HepG2 (cell line): ENCODE data around the gene ZMYM4. TPM values are rescaled to one million over a fixed set of nuclear protein-coding genes. Genes with fewer than 3 reads are reported as not detected.

Experiments used
- ATAC-seq: fragments of 200-7000 bp; cut with Tn5 transposase; 3 replicates; pipeline ENCODE4 v1.9.1; 2020; ENCODE audit warnings: mild to moderate bottlenecking, moderate library complexity
- BruUV-seq: library from RNA; stranded (reverse); fragments of 400-500 nt; replicated peaks from 2 replicates; lab custom pipeline; 2021; lab: Mats Ljungman, UMichigan
- CTCF ChIA-PET: fragments of 300-600 bp; formaldehyde crosslinking; extraction: SDS; loops from one replicate; lab custom pipeline; 2021; ENCODE audit warnings: low total read pairs, inconsistent platforms, low intra/inter-chr PET ratio; lab: Yijun Ruan, JAX
- POLR2A ChIA-PET: fragments of 350-600 bp; sonication (Branson Sonifier 250); formaldehyde crosslinking; loops from one replicate; lab custom pipeline; 2020; ENCODE audit warnings: antibody characterized with exemption, inconsistent platforms; lab: Yijun Ruan, JAX
- DNase-seq: peaks from one replicate; pipeline ENCODE4 v3.0.0-alpha.2; 2015; ENCODE audit warnings: low spot score
- FAIRE-seq: peaks from 3 replicates; lab custom pipeline; 2011; peaks lifted over from hg19 to GRCh38; lab: Jason Lieb, UNC
- H2AFZ ChIP-seq: one replicate; pipeline ENCODE4 v1.6.1; 2011; ENCODE audit warnings: low read length, inconsistent platforms
- H3K27ac ChIP-seq: fragments of 300-600 bp; 3 replicates; pipeline ENCODE4 v1.8.0; 2011; ENCODE audit warnings: mixed run types, mild to moderate bottlenecking, mixed read lengths, low read length, inconsistent platforms; ENCODE audit not compliant: insufficient read depth; ENCODE audit errors: extremely low read length
- H3K27me3 ChIP-seq, 2 experiments: fragments of 200-600 bp in 1 of 2; 2 replicates in 1 of 2; 3 replicates in 1 of 2; pipeline versions ENCODE4 v1.6.0 to v1.8.0; 2011; ENCODE audit warnings: low read length in 2 of 2, mild to moderate bottlenecking in 2 of 2, moderate library complexity in 2 of 2, inconsistent platforms in 1 of 2; ENCODE audit not compliant: insufficient read depth in 2 of 2, control insufficient read depth in 1 of 2
- H3K36me3 ChIP-seq, 2 experiments: fragments of 200-600 bp in 1 of 2; replicated peaks in 1 of 2; 2 replicates in 1 of 2; 3 replicates in 1 of 2; pipeline versions ENCODE4 v1.5.1 to v1.8.0; 2011; ENCODE audit warnings: low read length in 2 of 2, inconsistent platforms in 1 of 2; ENCODE audit not compliant: insufficient read depth in 2 of 2, control insufficient read depth in 1 of 2
- H3K4me1 ChIP-seq: 2 replicates; pipeline ENCODE4 v1.5.1; 2012; ENCODE audit warnings: low read length, inconsistent platforms; ENCODE audit not compliant: insufficient read depth
- H3K4me2 ChIP-seq: 2 replicates; pipeline ENCODE4 v1.6.0; 2011; ENCODE audit warnings: low read depth, low read length, inconsistent platforms
- H3K4me3 ChIP-seq, 3 experiments: fragments of 200-600 bp in 1 of 3; sonication (generic), shearing (Covaris generic) in 1 of 3; replicated peaks in 1 of 3; 2 replicates each; pipeline ENCODE4 v1.5.1; 2011 to 2016; ENCODE audit warnings: low read length in 3 of 3, inconsistent platforms in 2 of 3, low read depth in 2 of 3, mild to moderate bottlenecking in 2 of 3, control low read depth in 1 of 3, mixed read lengths in 1 of 3; ENCODE audit not compliant: insufficient read depth in 1 of 3
- H3K79me2 ChIP-seq: one replicate; pipeline ENCODE4 v1.6.1; 2011; ENCODE audit warnings: low read length, inconsistent platforms; ENCODE audit not compliant: insufficient read depth
- H3K9ac ChIP-seq: 2 replicates; pipeline ENCODE4 v1.6.0; 2011; ENCODE audit warnings: mild to moderate bottlenecking, low read depth, low read length, inconsistent platforms; ENCODE audit not compliant: insufficient read depth
- H3K9me3 ChIP-seq: 2 replicates; pipeline ENCODE4 v1.5.1; 2012; ENCODE audit warnings: mild to moderate bottlenecking, low read length
- H4K20me1 ChIP-seq: 2 replicates; pipeline ENCODE4 v1.6.0; 2011; ENCODE audit warnings: inconsistent platforms, mild to moderate bottlenecking, low read length, moderate library complexity; ENCODE audit not compliant: insufficient read depth
- ATF5 ChIP-seq: sonication (generic); formaldehyde crosslinking; IDR thresholded peaks from 2 replicates; pipeline ENCODE4 v1.4.0; 2020; ENCODE audit warnings: mild to moderate bottlenecking, low read depth, missing genetic modification reagents
- CEBPB ChIP-seq: IDR thresholded peaks from 2 replicates; pipeline ENCODE4 v1.6.1; 2011; ENCODE audit warnings: low read depth, low read length, improper control_type of control experiment, borderline replicate concordance
- CEBPG ChIP-seq: IDR thresholded peaks from 2 replicates; pipeline ENCODE4 v1.6.1; 2016
- CHD4 ChIP-seq: fragments of 200-600 bp; sonication (generic); IDR thresholded peaks from 2 replicates; pipeline ENCODE4 v1.7.0; 2017; ENCODE audit warnings: mild to moderate bottlenecking, low read length, borderline replicate concordance
- KLF11 ChIP-seq: IDR thresholded peaks from 2 replicates; pipeline ENCODE4 v1.6.1; 2016; ENCODE audit warnings: missing compliant biosample characterization
- NR2F2 ChIP-seq: IDR thresholded peaks from 2 replicates; pipeline ENCODE4 v1.6.1; 2012; ENCODE audit warnings: low read depth, inconsistent platforms, borderline replicate concordance
- PCBP2 ChIP-seq: fragments of 200-400 bp; formaldehyde crosslinking; optimal IDR thresholded peaks from 2 replicates; pipeline ENCODE3; 2018; ENCODE audit warnings: low read length, low read depth; ENCODE audit not compliant: poor library complexity, severe bottlenecking
- SNAI1 ChIP-seq: sonication (generic); formaldehyde crosslinking; IDR thresholded peaks from 2 replicates; pipeline ENCODE4 v1.5.0; 2020; ENCODE audit warnings: mild to moderate bottlenecking, missing genetic modification reagents, borderline replicate concordance
- TERF1 ChIP-seq: sonication (generic); formaldehyde crosslinking; IDR thresholded peaks from 2 replicates; pipeline ENCODE4 v1.8.0; 2022; ENCODE audit warnings: mild to moderate bottlenecking, missing genetic modification reagents, moderate library complexity
- ZBTB20 ChIP-seq: sonication (generic); formaldehyde crosslinking; IDR thresholded peaks from 2 replicates; pipeline ENCODE4 v1.8.1; 2023; ENCODE audit warnings: missing genetic modification reagents, low read depth, mild to moderate bottlenecking, borderline replicate concordance
- ZBTB46 ChIP-seq: sonication (generic); formaldehyde crosslinking; IDR thresholded peaks from 2 replicates; pipeline ENCODE4 v1.4.0; 2020; ENCODE audit warnings: mild to moderate bottlenecking, missing genetic modification reagents, borderline replicate concordance
- ZFAT ChIP-seq: sonication (generic); formaldehyde crosslinking; conservative IDR thresholded peaks from 2 replicates; pipeline ENCODE4 v1.8.1; 2023; ENCODE audit warnings: missing genetic modification reagents, inconsistent platforms
- ZNF232 ChIP-seq: sonication (generic); formaldehyde crosslinking; IDR thresholded peaks from 2 replicates; pipeline ENCODE4 v1.4.0; 2020; ENCODE audit warnings: missing genetic modification reagents, borderline replicate concordance
- ZNF367 ChIP-seq: sonication (generic); formaldehyde crosslinking; IDR thresholded peaks from 2 replicates; pipeline ENCODE4 v1.4.0; 2020; ENCODE audit warnings: missing genetic modification reagents, borderline replicate concordance
- ZNF781 ChIP-seq: sonication (generic); formaldehyde crosslinking; IDR thresholded peaks from 2 replicates; pipeline ENCODE4 v1.5.1; 2020; ENCODE audit warnings: borderline replicate concordance, mild to moderate bottlenecking, missing genetic modification reagents; ENCODE audit errors: not compliant biosample characterization
- ZNF784 ChIP-seq: sonication (generic); formaldehyde crosslinking; IDR thresholded peaks from 2 replicates; pipeline ENCODE4 v1.5.1; 2020; ENCODE audit warnings: missing genetic modification reagents, mild to moderate bottlenecking, borderline replicate concordance
- WGBS: methylation state at CpG from one replicate; pipeline ENCODE4 v1.1.6; 2017; ENCODE audit warnings: low lambda C conversion rate; 5-methylcytosine and 5-hydroxymethylcytosine counted together
- in situ Hi-C: cut with HindIII; loops from 2 replicates; pipeline ENCODE4 v1.10.0; 2017; ENCODE audit warnings: low pct_unique_long_range_greater_than_20kb; ENCODE audit not compliant: extremely low pct_ligation_motif_present
- intact Hi-C: fragments of 100-400 bp; cut with micrococcal nuclease; formaldehyde crosslinking; loops from one replicate; pipeline ENCODE4 v1.10.0; 2022; ENCODE audit not compliant: unreplicated experiment
- polyA plus RNA-seq, 8 experiments: library from polyadenylated mRNA; depleted of rRNA in 3 of 8; stranded (reverse) in 7 of 8; unstranded in 1 of 8; fragments of >200 nt; fragmentation: Illumina TruSeq in 4 of 8; extraction: Trizol in 4 of 8; gene quantifications; 2 replicates each; pipeline versions ENCODE4 v1.2.1 to v1.2.3, GENCODE V29; 2011 to 2016; ENCODE audit warnings: low read depth in 4 of 8, missing spikeins in 1 of 8, mixed read lengths in 1 of 8; ENCODE audit not compliant: insufficient read depth in 1 of 8
- total RNA-seq, 5 experiments: library from RNA; depleted of rRNA; stranded (reverse); fragments of >200 nt; fragmentation: Illumina TruSeq; extraction: Trizol; gene quantifications; 2 replicates each; pipeline ENCODE4 v1.2.3, GENCODE V29; 2016; ENCODE audit warnings: low read depth in 1 of 5

Gene ZMYM4
- total and polyA plus RNA-seq, 2 of the 13 experiments (the other 11 are each of a cell fraction or from before 2014, with no cell fraction given), result 13.9 to 37.6 TPM

GRCh38 chr1:35453031-35453430, 184.5 kb downstream of the ZMYM4 start (continued):
- no peak for TF ChIP-seq ZBTB46
- TF ChIP-seq PCBP2, result no peak
- TF ChIP-seq TERF1, result no peak
- no peak for TF ChIP-seq KLF11 (CRISPR knock-in tag)
- no peak for TF ChIP-seq ZFAT (CRISPR knock-in tag)
- TF ChIP-seq ZBTB20, result no peak
- TF ChIP-seq ZNF784 (CRISPR knock-in tag), result no peak
- TF ChIP-seq ZNF781 (CRISPR knock-in tag), result no peak

- WGBS, result 91% methylated on average over 4 of the region's 4 CpGs
- POLR2A ChIA-PET, result interaction anchor here (3.6 kb wide), 1 partner anchor 102 kb away, joined by 17 read pairs; the partner anchor contains the start of gene KIAA0319L
Observed at GRCh38 chr1:35454176-35454575, 185.7 kb downstream of the ZMYM4 start.

More at GRCh38 chr1:35454176-35454575, 185.7 kb downstream of the ZMYM4 start:
- DNase-seq (no peak), ATAC-seq (no peak), FAIRE-seq (no peak)
- H4K20me1 ChIP-seq, result no peaks in the 10 kb centered on the region
- intact Hi-C loops (no loop called here), in situ Hi-C loops (loop anchor here (5.0 kb wide), 1 partner anchor 108 kb away; no protein-coding TSS in a partner anchor)
- no peaks in the 10 kb centered on the region for H3K27me3 ChIP-seq
- H3K27ac ChIP-seq, result no peak overlapping the region
- no peak overlapping the region for H3K9ac ChIP-seq
- no peaks in the 10 kb centered on the region for H3K9me3 ChIP-seq
- no peak overlapping the region for H2AFZ ChIP-seq
- peaks cover 18% of the 10 kb centered on the region for H3K4me1 ChIP-seq
- no peak overlapping the region for H3K4me2 ChIP-seq
- H3K4me3 ChIP-seq, result no peak overlapping the region
- peaks cover 21 to 48% of the 10 kb centered on the region in 2 experiments for H3K36me3 ChIP-seq
- TF ChIP-seq CEBPB, result peak; percentile 75
- TF ChIP-seq SNAI1 (CRISPR knock-in tag), result no peak
- no peak for TF ChIP-seq CHD4
- peak; percentile 9; the same call in 1 of the 2 replicates for TF ChIP-seq CEBPG (CRISPR knock-in tag)
- TF ChIP-seq ATF5 (CRISPR knock-in tag), result no peak
- TF ChIP-seq ZNF367, result no peak
- TF ChIP-seq ZNF232 (CRISPR knock-in tag), result no peak
- TF ChIP-seq NR2F2, result no peak
- no TSS peak for BruUV-seq
- CTCF ChIA-PET, result no interaction called here
- no peaks in the 10 kb centered on the region for H3K79me2 ChIP-seq
